Measurements from ENCODE around the gene RASIP1.

The RASIP1 gene

GRCh38 chr19:48731452-48731851, 9.0 kb downstream of the RASIP1 start:
- H3K27me3 ChIP-seq, result peaks cover 0 to 22% of the 10 kb centered on the region in 2 donors
- H3K9me3 ChIP-seq, result no peaks in the 10 kb centered on the region
- H3K36me3 ChIP-seq, result peaks cover 0 to 4% (median 0%) of the 10 kb centered on the region in 3 donors
- no peak overlapping the region for H3K4me3 ChIP-seq
- intact Hi-C loops (cut with DNase I; ENCODE audit: low total_unique reads), result no loop called here
- no peak for DNase-seq
- H3K27ac ChIP-seq, result no peak overlapping the region
- no peaks in the 10 kb centered on the region for H3K4me1 ChIP-seq
- TF ChIP-seq CTCF (IDR thresholded peaks at IDR 0.05), result no peak

DNA sequence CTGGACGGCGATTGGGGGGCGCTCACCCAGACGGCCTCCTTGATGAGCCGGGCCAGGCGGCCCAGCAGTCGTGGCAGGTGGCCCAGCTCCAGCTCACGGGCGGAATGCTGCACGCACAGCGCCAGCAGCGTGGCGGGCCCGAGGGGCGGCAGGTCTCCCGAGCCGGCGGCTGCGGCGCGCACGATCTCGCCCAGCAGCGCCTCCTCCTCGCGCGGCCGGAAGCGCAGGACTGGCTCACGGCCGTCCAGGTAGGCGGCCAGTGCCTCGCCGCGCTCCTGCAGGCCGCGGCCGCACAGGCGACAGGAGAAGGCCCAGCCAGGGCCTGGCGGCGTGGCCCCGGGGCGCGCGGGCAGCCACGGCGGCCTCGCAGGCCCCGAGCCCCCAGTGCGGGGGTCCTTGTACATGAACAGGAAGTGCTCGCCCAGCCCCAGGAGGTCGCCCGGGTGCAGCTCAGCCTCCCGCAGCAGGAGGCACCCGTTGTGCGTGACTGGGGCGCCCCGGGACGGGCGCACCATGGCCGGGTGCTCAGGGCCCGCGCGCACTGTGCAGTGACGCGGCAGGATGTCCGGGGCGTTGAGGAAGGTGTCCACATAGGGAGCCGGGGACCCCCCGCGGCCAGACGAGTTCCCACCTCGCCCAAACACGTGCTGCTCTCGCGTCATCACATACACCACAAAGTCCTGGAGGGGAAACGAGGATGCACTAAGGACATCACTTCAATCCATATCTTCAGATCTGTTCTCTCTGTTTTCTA, 11.3 kb downstream of the RASIP1 start:
- Histone ChIP-seq H3K9me3 (no peaks in the 10 kb centered on the region), H3K27ac (no peak overlapping the region), H3K4me1 (peaks cover 0 to 9% (median 4%) of the 10 kb centered on the region in 4 donors), H3K4me3 (peak overlapping the region in 1 of 2 donors; percentile 16), H3K27me3 (peaks cover 0 to 10% of the 10 kb centered on the region in 2 donors), H3K36me3 (peaks cover 0 to 5% (median 0%) of the 10 kb centered on the region in 3 donors)
- DNase-seq, result no peak
- intact Hi-C loops (cut with DNase I; ENCODE audit: low total_unique reads), result no loop called here
- TF ChIP-seq CTCF (IDR thresholded peaks at IDR 0.05), result no peak

GRCh38 chr19:48726556-48726955, 13.9 kb downstream of the RASIP1 start:
- DNase-seq, result no peak
- intact Hi-C loops (cut with DNase I; ENCODE audit: low total_unique reads), result no loop called here
- Histone ChIP-seq H3K27ac (no peak overlapping the region), H3K4me3 (no peak overlapping the region), H3K27me3 (peaks cover 0 to 7% of the 10 kb centered on the region in 2 donors), H3K36me3 (peaks cover 0 to 5% (median 0%) of the 10 kb centered on the region in 3 donors), H3K9me3 (no peaks in the 10 kb centered on the region), H3K4me1 (peaks cover 0 to 9% (median 4%) of the 10 kb centered on the region in 4 donors)
- no peak for TF ChIP-seq CTCF (IDR thresholded peaks at IDR 0.05)

GRCh38 chr19:48724796-48725753, 15.3 kb downstream of the RASIP1 start:
- Histone ChIP-seq H3K4me1 (peaks cover 0 to 14% (median 6%) of the 10 kb centered on the region in 4 donors), H3K27me3 (peaks cover 0 to 4% of the 10 kb centered on the region in 2 donors), H3K27ac (peak overlapping the region; percentile 3 to 18), H3K36me3 (peaks cover 0 to 5% (median 0%) of the 10 kb centered on the region in 3 donors), H3K4me3 (no peak overlapping the region), H3K9me3 (no peaks in the 10 kb centered on the region)
- TF ChIP-seq CTCF (IDR thresholded peaks at IDR 0.05), result no peak
- intact Hi-C loops (cut with DNase I; ENCODE audit: low total_unique reads), result no loop called here
- no peak for DNase-seq

- Histone ChIP-seq H3K9me3 (no peaks in the 10 kb centered on the region), H3K4me1 (peaks cover 0 to 33% (median 17%) of the 10 kb centered on the region in 4 donors), H3K27ac (no peak overlapping the region), H3K4me3 (no peak overlapping the region), H3K27me3 (no peaks in the 10 kb centered on the region), H3K36me3 (peaks cover 0 to 5% (median 0%) of the 10 kb centered on the region in 3 donors)
- TF ChIP-seq CTCF (IDR thresholded peaks at IDR 0.05), result no peak
- intact Hi-C loops (cut with DNase I; ENCODE audit: low total_unique reads), result no loop called here
- DNase-seq, result no peak
Observed at GRCh38 chr19:48722196-48722708, 18.2 kb downstream of the RASIP1 start.

All from tibial artery (tissue), 4 donors.